ENCODE data around the gene NPVF.

NPVF gene

GRCh38 chr7:25223206-25223605, 5.1 kb downstream of the NPVF start:
- no peak for DNase-seq

- DNase-seq: no peak
These were observed 5.6 kb downstream of the NPVF start for GRCh38 chr7:25222666-25223065.

GRCh38 chr7:25221009-25221408, 7.3 kb downstream of the NPVF start:
- no peak for DNase-seq

GRCh38 chr7:25218191-25218590, 10.1 kb downstream of the NPVF start:
- no peak for DNase-seq

GRCh38 chr7:25216837-25217236, 11.4 kb downstream of the NPVF start:
- peak; percentile 14 for DNase-seq

- no peak for DNase-seq
These were observed 12.5 kb downstream of the NPVF start for GRCh38 chr7:25215694-25216335.

- DNase-seq: no peak
These were observed 19.6 kb downstream of the NPVF start for GRCh38 chr7:25208525-25209221.

- DNase-seq: no peak
These were observed 20.4 kb downstream of the NPVF start for GRCh38 chr7:25207887-25208286.

- DNase-seq: no peak
These were observed 21.5 kb downstream of the NPVF start for GRCh38 chr7:25206765-25207164.

GRCh38 chr7:25196132-25196896, 32.0 kb downstream of the NPVF start:
- no peak for DNase-seq

- no peak for DNase-seq
These were observed 34.2 kb downstream of the NPVF start for GRCh38 chr7:25194036-25194435.

- DNase-seq: no peak
These were observed 36.2 kb downstream of the NPVF start for GRCh38 chr7:25192043-25192442.

- DNase-seq: no peak
These were observed 39.1 kb downstream of the NPVF start for GRCh38 chr7:25189197-25189596.

GRCh38 chr7:25187932-25188331, 40.4 kb downstream of the NPVF start:
- DNase-seq: no peak

GRCh38 chr7:25186436-25186835, 41.9 kb downstream of the NPVF start:
- DNase-seq: no peak

GRCh38 chr7:25181532-25181931, 46.8 kb downstream of the NPVF start:
- DNase-seq: no peak

- DNase-seq: no peak
These were observed 47.3 kb downstream of the NPVF start for GRCh38 chr7:25180946-25181345.

GRCh38 chr7:25180592-25180923, 47.7 kb downstream of the NPVF start:
- DNase-seq: no peak

- DNase-seq: peak; percentile 75
These were observed 48.3 kb downstream of the NPVF start for GRCh38 chr7:25179771-25180591.

GRCh38 chr7:25179325-25179724, 49.0 kb downstream of the NPVF start:
- DNase-seq: no peak
